Liver (tissue), 9 donors: ENCODE data around the gene YPEL2. TPM values are rescaled to one million over a fixed set of nuclear protein-coding genes. Genes with fewer than 3 reads are reported as not detected.

Experiments used
- DNase-seq: peaks from one replicate; pipeline ENCODE4 v3.0.0-alpha.2; 2017; ENCODE audit warnings: low spot score
- H3K27ac ChIP-seq, 2 donors: one replicate each; pipeline ENCODE4 v1.7.0; 2013; ENCODE audit warnings: inconsistent platforms in 2 of 2, low read length in 2 of 2, control low read depth in 1 of 2, low read depth in 1 of 2, mild to moderate bottlenecking in 1 of 2
- H3K27me3 ChIP-seq, 4 donors: one replicate each; pipeline versions ENCODE4 v1.6.1 to v1.7.0; 2013; ENCODE audit warnings: low read length in 3 of 4, inconsistent platforms in 1 of 4, mild to moderate bottlenecking in 1 of 4, moderate library complexity in 1 of 4; ENCODE audit not compliant: control insufficient read depth in 4 of 4, insufficient read depth in 4 of 4
- H3K36me3 ChIP-seq, 4 donors: one replicate each; pipeline versions ENCODE4 v1.6.1 to v1.7.0; 2013; ENCODE audit warnings: low read length in 3 of 4, mild to moderate bottlenecking in 3 of 4, low read depth in 1 of 4, moderate library complexity in 1 of 4; ENCODE audit not compliant: control insufficient read depth in 4 of 4, insufficient read depth in 3 of 4
- H3K4me1 ChIP-seq, 4 donors: one replicate each; pipeline versions ENCODE4 v1.6.1 to v1.7.0; 2013; ENCODE audit warnings: low read length in 3 of 4, mild to moderate bottlenecking in 3 of 4, moderate library complexity in 1 of 4; ENCODE audit not compliant: control insufficient read depth in 4 of 4, insufficient read depth in 4 of 4
- H3K4me3 ChIP-seq, 3 donors: one replicate each; pipeline versions ENCODE4 v1.6.1 to v1.7.0; 2013; ENCODE audit warnings: low read length in 3 of 3, control low read depth in 1 of 3, low read depth in 1 of 3, mild to moderate bottlenecking in 1 of 3
- H3K9ac ChIP-seq, 2 donors: one replicate each; pipeline ENCODE4 v1.7.0; 2013; ENCODE audit warnings: low read length in 2 of 2, mild to moderate bottlenecking in 2 of 2, moderate library complexity in 2 of 2, control low read depth in 1 of 2, low read depth in 1 of 2
- H3K9me3 ChIP-seq, 4 donors: one replicate each; pipeline versions ENCODE4 v1.6.1 to v1.7.0; 2013; ENCODE audit warnings: low read length in 3 of 4; ENCODE audit not compliant: control insufficient read depth in 4 of 4
- ATF3 ChIP-seq: IDR thresholded peaks from 2 replicates; pipeline ENCODE4 v1.6.1; 2016; ENCODE audit warnings: antibody characterized with exemption
- CTCF ChIP-seq: fragments of 150-350 bp; IDR thresholded peaks from 2 replicates; pipeline ENCODE4 v1.5.1; 2017; ENCODE audit warnings: improper control_type of control experiment, low read depth, low read length; ENCODE audit not compliant: missing input control
- EGR1 ChIP-seq, 2 donors: IDR thresholded peaks; 2 replicates each; pipeline ENCODE4 v1.6.1; 2016 to 2018; ENCODE audit warnings: antibody characterized with exemption in 2 of 2, low read depth in 2 of 2
- FOXA1 ChIP-seq: IDR thresholded peaks from 2 replicates; pipeline ENCODE4 v1.6.1; 2016; ENCODE audit warnings: antibody characterized with exemption
- FOXA2 ChIP-seq: IDR thresholded peaks from 2 replicates; pipeline ENCODE4 v1.6.1; 2016; ENCODE audit warnings: antibody characterized with exemption
- GABPA ChIP-seq, 2 donors: IDR thresholded peaks in 1 of 2; conservative IDR thresholded peaks in 1 of 2; 2 replicates each; pipeline ENCODE4 v1.6.1; 2016; ENCODE audit warnings: antibody characterized with exemption in 2 of 2, mild to moderate bottlenecking in 1 of 2, moderate library complexity in 1 of 2
- HNF4A ChIP-seq, 2 donors: conservative IDR thresholded peaks; 2 replicates each; pipeline ENCODE4 v1.6.1; 2016; ENCODE audit warnings: antibody characterized with exemption in 2 of 2, mild to moderate bottlenecking in 2 of 2
- HNF4G ChIP-seq: IDR thresholded peaks from 2 replicates; pipeline ENCODE4 v1.6.1; 2016; ENCODE audit warnings: antibody characterized with exemption
- JUND ChIP-seq, 2 donors: IDR thresholded peaks; 2 replicates each; pipeline ENCODE4 v1.6.1; 2016; ENCODE audit warnings: antibody characterized with exemption in 2 of 2
- MAX ChIP-seq: IDR thresholded peaks from 2 replicates; pipeline ENCODE4 v1.6.1; 2016; ENCODE audit warnings: antibody characterized with exemption
- NR2F2 ChIP-seq: IDR thresholded peaks from 2 replicates; pipeline ENCODE4 v1.6.1; 2016; ENCODE audit warnings: antibody characterized with exemption
- RAD21 ChIP-seq, 2 donors: IDR thresholded peaks; 2 replicates each; pipeline ENCODE4 v1.6.1; 2016; ENCODE audit warnings: antibody characterized with exemption in 2 of 2, mild to moderate bottlenecking in 2 of 2
- REST ChIP-seq: IDR thresholded peaks from 2 replicates; pipeline ENCODE4 v1.6.1; 2016; ENCODE audit warnings: antibody characterized with exemption, mild to moderate bottlenecking
- RXRA ChIP-seq, 2 donors: IDR thresholded peaks; 2 replicates each; pipeline ENCODE4 v1.6.1; 2017 to 2018; ENCODE audit warnings: antibody characterized with exemption in 2 of 2, mild to moderate bottlenecking in 1 of 2
- SP1 ChIP-seq: IDR thresholded peaks from 2 replicates; pipeline ENCODE4 v1.6.1; 2018; ENCODE audit warnings: antibody characterized with exemption, mild to moderate bottlenecking
- TAF1 ChIP-seq: conservative IDR thresholded peaks from 2 replicates; pipeline ENCODE4 v1.6.1; 2016; ENCODE audit warnings: antibody characterized with exemption, mild to moderate bottlenecking
- YY1 ChIP-seq: IDR thresholded peaks from 2 replicates; pipeline ENCODE4 v1.6.1; 2016; ENCODE audit warnings: antibody characterized with exemption, mild to moderate bottlenecking
- ZBTB33 ChIP-seq: IDR thresholded peaks from 2 replicates; pipeline ENCODE4 v1.6.1; 2016; ENCODE audit warnings: antibody characterized with exemption
- WGBS: extraction: QIAGEN DNeasy Blood & Tissue Kit; methylation state at CpG from one replicate; pipeline ENCODE4 v1.1.7; 2013; 5-methylcytosine and 5-hydroxymethylcytosine counted together
- polyA plus RNA-seq, 2 donors: library from polyadenylated mRNA; stranded (reverse) in 1 of 2; unstranded in 1 of 2; fragments of 200-250 nt in 1 of 2; fragments of >200 nt in 1 of 2; fragmentation: Nextera tagmentation in 1 of 2; extraction: Ambion mirVana in 1 of 2; gene quantifications; one replicate each; pipeline versions ENCODE4 v1.2.1 to v1.2.3, GENCODE V29; 2013 to 2015
- total RNA-seq, 2 donors: library from RNA; depleted of rRNA; stranded (reverse); fragments of >200 nt; gene quantifications; one replicate each; pipeline ENCODE4 v1.2.3, GENCODE V29; 2014
- donor health status: healthy.
- donor health status: healthy.
- donor health status: healthy.
- donor health status: healthy.
- donor health status: healthy.

Gene YPEL2
- total and polyA plus RNA-seq, 4 donors, result 4.2 to 23.8 (median 11.3) TPM

- H3K9ac ChIP-seq, result no peak overlapping the region
- DNase-seq, result no peak
- 79% methylated on average over 5 of the region's 5 CpGs for WGBS
Measured at GRCh38 chr17:59327121-59327980, 4.1 kb upstream of the YPEL2 start.

GRCh38 chr17:59327981-59328290 lies 3.5 kb upstream of the YPEL2 start:
- TF ChIP-seq ATF3 (no peak), FOXA2 (peak; percentile 20)
- Histone ChIP-seq H3K9ac (no peak overlapping the region), H3K4me1 (peaks cover 9 to 40% (median 24%) of the 10 kb centered on the region in 4 donors), H3K9me3 (no peaks in the 10 kb centered on the region), H3K27me3 (no peaks in the 10 kb centered on the region), H3K4me3 (no peak overlapping the region), H3K36me3 (no peaks in the 10 kb centered on the region), H3K27ac (peak overlapping the region; percentile 16 to 98)
- no peak for DNase-seq

More at GRCh38 chr17:59327121-59327980, 4.1 kb upstream of the YPEL2 start:
- Histone ChIP-seq H3K27ac (peak overlapping the region; percentile 16 to 98), H3K36me3 (no peaks in the 10 kb centered on the region), H3K27me3 (no peaks in the 10 kb centered on the region), H3K4me1 (peaks cover 9 to 37% (median 22%) of the 10 kb centered on the region in 4 donors), H3K9me3 (no peaks in the 10 kb centered on the region), H3K4me3 (no peak overlapping the region)
- TF ChIP-seq FOXA2, result no peak
- TF ChIP-seq MAX, result no peak
- TF ChIP-seq TAF1, result no peak
- no peak for TF ChIP-seq HNF4A (conservative IDR thresholded peaks at IDR 0.05)
- no peak for TF ChIP-seq RXRA (IDR thresholded peaks at IDR 0.05)
- no peak for TF ChIP-seq GABPA (IDR thresholded peaks at IDR 0.05 in 1 of 2, conservative IDR thresholded peaks at IDR 0.05 in 1 of 2)
- no peak for TF ChIP-seq HNF4G

- WGBS, result 90% methylated on average over 2 of the region's 2 CpGs
- peaks cover 9 to 47% (median 30%) of the 10 kb centered on the region in 4 donors for H3K4me1 ChIP-seq
- H3K4me3 ChIP-seq, result no peak overlapping the region
- H3K9me3 ChIP-seq, result no peaks in the 10 kb centered on the region
- H3K36me3 ChIP-seq, result no peaks in the 10 kb centered on the region
- TF ChIP-seq YY1 (no peak), RXRA (IDR thresholded peaks at IDR 0.05) (no peak), RAD21 (IDR thresholded peaks at IDR 0.05) (no peak), MAX (no peak), REST (no peak), ZBTB33 (no peak), FOXA2 (no peak), FOXA1 (no peak), HNF4G (no peak), EGR1 (IDR thresholded peaks at IDR 0.05; ENCODE audit: low read depth in 2 of 2) (no peak), ATF3 (no peak), JUND (IDR thresholded peaks at IDR 0.05) (no peak), NR2F2 (no peak), HNF4A (conservative IDR thresholded peaks at IDR 0.05) (no peak), GABPA (IDR thresholded peaks at IDR 0.05 in 1 of 2, conservative IDR thresholded peaks at IDR 0.05 in 1 of 2) (no peak), CTCF (no peak), SP1 (no peak), TAF1 (no peak)
- H3K27ac ChIP-seq, result peak overlapping the region; percentile 16 to 98
- H3K27me3 ChIP-seq, result no peaks in the 10 kb centered on the region
- H3K9ac ChIP-seq, result no peak overlapping the region
- no peak for DNase-seq
Measured at GRCh38 chr17:59328601-59329000, 2.9 kb upstream of the YPEL2 start.
